GM12873 (cell line): Measurements from ENCODE around the gene MOCS2.

ENCODE experiments used
- TF ChIP-seq, protein P1 (sequence below): IDR thresholded peaks from 2 replicates; pipeline ENCODE4 v1.5.1; 2012; ENCODE audit warnings: low read depth, mild to moderate bottlenecking, moderate library complexity, low read length, control low read depth; ENCODE audit not compliant: insufficient read depth; ENCODE audit errors: missing control alignments

Gene MOCS2

DNA sequence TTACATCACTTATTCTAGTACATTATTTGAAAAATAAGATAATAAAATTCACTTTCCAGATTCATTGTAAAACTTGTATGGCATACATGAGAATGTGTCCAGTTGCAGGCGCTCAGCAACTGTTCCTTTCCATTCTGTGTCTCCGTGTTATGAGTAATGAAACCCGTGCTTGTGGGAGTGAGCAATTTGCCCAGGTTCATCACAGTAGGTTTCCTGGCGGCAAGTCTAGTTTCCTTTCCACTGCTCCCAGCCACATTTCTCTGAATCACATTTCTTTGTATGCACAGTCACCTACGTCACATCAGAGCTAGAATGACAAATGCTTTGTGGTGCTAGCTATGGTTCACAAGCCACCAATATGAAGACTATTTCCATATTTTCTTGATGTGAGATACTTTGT lies 39.9 kb downstream of the MOCS2 start:
- TF ChIP-seq, protein P1, sequence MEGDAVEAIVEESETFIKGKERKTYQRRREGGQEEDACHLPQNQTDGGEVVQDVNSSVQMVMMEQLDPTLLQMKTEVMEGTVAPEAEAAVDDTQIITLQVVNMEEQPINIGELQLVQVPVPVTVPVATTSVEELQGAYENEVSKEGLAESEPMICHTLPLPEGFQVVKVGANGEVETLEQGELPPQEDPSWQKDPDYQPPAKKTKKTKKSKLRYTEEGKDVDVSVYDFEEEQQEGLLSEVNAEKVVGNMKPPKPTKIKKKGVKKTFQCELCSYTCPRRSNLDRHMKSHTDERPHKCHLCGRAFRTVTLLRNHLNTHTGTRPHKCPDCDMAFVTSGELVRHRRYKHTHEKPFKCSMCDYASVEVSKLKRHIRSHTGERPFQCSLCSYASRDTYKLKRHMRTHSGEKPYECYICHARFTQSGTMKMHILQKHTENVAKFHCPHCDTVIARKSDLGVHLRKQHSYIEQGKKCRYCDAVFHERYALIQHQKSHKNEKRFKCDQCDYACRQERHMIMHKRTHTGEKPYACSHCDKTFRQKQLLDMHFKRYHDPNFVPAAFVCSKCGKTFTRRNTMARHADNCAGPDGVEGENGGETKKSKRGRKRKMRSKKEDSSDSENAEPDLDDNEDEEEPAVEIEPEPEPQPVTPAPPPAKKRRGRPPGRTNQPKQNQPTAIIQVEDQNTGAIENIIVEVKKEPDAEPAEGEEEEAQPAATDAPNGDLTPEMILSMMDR = no peak

DNA sequence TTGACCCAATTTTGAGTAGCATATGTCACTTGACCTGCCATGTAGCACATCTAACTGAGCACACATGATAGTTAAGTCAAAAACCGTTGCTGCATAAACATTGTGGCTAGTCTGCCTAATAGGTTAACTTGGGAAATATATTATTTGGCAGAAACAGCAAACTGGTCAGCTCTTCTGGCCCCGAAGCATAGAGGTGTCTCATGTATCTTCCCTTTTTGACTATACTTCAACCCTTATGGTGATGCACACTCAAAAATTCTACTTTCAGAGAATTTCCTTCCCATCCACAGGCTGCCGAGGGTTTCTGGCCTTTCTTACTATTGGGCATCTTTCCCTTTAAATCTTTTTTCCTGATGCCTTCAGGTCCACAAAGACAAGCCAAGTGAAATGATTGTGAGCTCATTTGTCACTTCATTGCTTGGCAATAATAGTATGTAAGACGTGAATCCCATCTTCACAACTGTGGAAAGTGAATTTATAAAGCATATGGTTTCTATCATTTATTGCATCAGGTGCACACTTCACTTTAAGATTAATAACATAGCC lies 41.2 kb downstream of the MOCS2 start:
- TF ChIP-seq, protein P1 = no peak

GRCh38 chr5:53067641-53068040 lies 41.9 kb downstream of the MOCS2 start:
- TF ChIP-seq, protein P1 = no peak

GRCh38 chr5:53066088-53066487 lies 43.5 kb downstream of the MOCS2 start:
- TF ChIP-seq, protein P1 = no peak

- TF ChIP-seq, protein P1 = no peak
Measured at GRCh38 chr5:53063791-53064190, 45.8 kb downstream of the MOCS2 start.

DNA sequence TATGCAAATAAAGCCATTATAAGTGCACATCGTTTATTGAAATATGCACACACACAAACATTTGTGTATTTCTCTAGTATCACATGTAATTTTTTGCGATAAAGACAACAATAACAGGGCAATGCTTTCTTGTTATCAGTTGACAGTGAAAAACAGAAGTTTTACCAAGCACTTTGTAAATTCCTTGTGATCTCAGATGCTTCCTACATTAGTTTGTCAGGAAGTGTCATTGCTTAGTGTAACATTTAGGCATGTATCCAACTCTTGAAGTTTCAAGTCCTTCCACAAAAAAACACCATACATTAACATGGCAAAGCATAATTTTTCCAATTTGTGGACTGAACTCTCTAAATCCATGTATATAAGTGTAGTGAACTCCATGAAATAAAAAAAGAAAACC lies 46.4 kb downstream of the MOCS2 start:
- TF ChIP-seq, protein P1 = no peak

DNA sequence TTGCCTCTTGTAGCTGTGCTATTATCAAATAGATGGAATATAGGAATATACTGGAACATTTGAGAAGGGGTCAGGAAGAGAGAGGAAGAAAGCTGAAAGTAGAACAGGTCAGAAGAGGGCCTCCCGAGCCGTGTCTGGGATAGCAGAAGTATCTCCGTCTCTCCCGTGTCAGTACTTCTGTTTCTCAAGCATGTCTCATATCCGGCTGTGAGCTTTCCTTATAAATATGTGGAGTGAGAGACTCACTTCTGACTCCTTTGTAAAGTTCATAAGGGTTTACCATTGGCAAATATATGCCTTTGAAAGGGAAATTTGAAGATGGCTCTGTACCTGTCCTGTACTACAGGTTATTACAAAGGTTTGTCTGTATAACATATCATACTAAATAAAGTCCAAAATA lies 50.3 kb downstream of the MOCS2 start:
- TF ChIP-seq, protein P1 = no peak

GRCh38 chr5:53055365-53055764 lies 54.2 kb downstream of the MOCS2 start:
- TF ChIP-seq, protein P1 = no peak
